NCI-H226 (cell line): ENCODE results near the gene TSPAN17.
"Not testable (repeated sequence)": the region's sequence is repeated elsewhere in the genome, so short reads cannot be mapped to it uniquely, and the experiment has no call there.

Experiments used
- DNase-seq: peaks from one replicate; pipeline ENCODE4 v3.0.0-alpha.2; 2015

The TSPAN17 gene

GRCh38 chr5:176647030-176647842, at the start of gene TSPAN17:
TSS of gene TSPAN17 (plus strand) at chr5:176647484. CDS start at chr5:176647616, 132 bp downstream.
- peak; percentile 93 for DNase-seq

- DNase-seq = not testable (repeated sequence)
These were observed 47.4 kb upstream of the TSPAN17 start for GRCh38 chr5:176599749-176600430.

GRCh38 chr5:176601901-176602482, 45.3 kb upstream of the TSPAN17 start:
- no peak for DNase-seq

- DNase-seq = no peak
These were observed 44.2 kb upstream of the TSPAN17 start for GRCh38 chr5:176603091-176603490.

- DNase-seq = no peak
These were observed 41.3 kb upstream of the TSPAN17 start for GRCh38 chr5:176606032-176606431.

- no peak for DNase-seq
These were observed 40.4 kb upstream of the TSPAN17 start for GRCh38 chr5:176606875-176607274.

- DNase-seq = no peak
These were observed 39.1 kb upstream of the TSPAN17 start for GRCh38 chr5:176608142-176608705.

GRCh38 chr5:176608937-176609723, 38.2 kb upstream of the TSPAN17 start:
- no peak for DNase-seq

GRCh38 chr5:176609724-176610434, 37.4 kb upstream of the TSPAN17 start, which contains the start of gene GPRIN1:
TSS of gene GPRIN1 (minus strand) at chr5:176610156. CDS start at chr5:176599834, 10,322 bp downstream.
- DNase-seq = peak; percentile 34

GRCh38 chr5:176610435-176610773, 36.9 kb upstream of the TSPAN17 start:
- no peak for DNase-seq

GRCh38 chr5:176611435-176611834, 35.8 kb upstream of the TSPAN17 start:
- DNase-seq = peak; percentile 74

- DNase-seq = no peak
These were observed 35.3 kb upstream of the TSPAN17 start for GRCh38 chr5:176612008-176612407.

GRCh38 chr5:176612855-176613254, 34.4 kb upstream of the TSPAN17 start:
- no peak for DNase-seq

- DNase-seq = peak; percentile 60
These were observed 32.3 kb upstream of the TSPAN17 start for GRCh38 chr5:176614805-176615478.

GRCh38 chr5:176616511-176616910, 30.8 kb upstream of the TSPAN17 start:
- no peak for DNase-seq

GRCh38 chr5:176618783-176619182, 28.5 kb upstream of the TSPAN17 start:
- no peak for DNase-seq

GRCh38 chr5:176619203-176619568, 28.1 kb upstream of the TSPAN17 start:
- DNase-seq = peak; percentile 72

- no peak for DNase-seq
These were observed 27.5 kb upstream of the TSPAN17 start for GRCh38 chr5:176619569-176620332.

- no peak for DNase-seq
These were observed 26.8 kb upstream of the TSPAN17 start for GRCh38 chr5:176620333-176620981.

GRCh38 chr5:176621661-176622079, 25.6 kb upstream of the TSPAN17 start:
- no peak for DNase-seq
